Measurements from ENCODE around the gene OR52H1. TPM values are rescaled to one million over a fixed set of nuclear protein-coding genes. Genes with fewer than 3 reads are reported as not detected.

Gene OR52H1
- total and polyA plus RNA-seq, 9 donors, result 0.07 to 3.6 (median 0.66) TPM; not detected in 1

DNA sequence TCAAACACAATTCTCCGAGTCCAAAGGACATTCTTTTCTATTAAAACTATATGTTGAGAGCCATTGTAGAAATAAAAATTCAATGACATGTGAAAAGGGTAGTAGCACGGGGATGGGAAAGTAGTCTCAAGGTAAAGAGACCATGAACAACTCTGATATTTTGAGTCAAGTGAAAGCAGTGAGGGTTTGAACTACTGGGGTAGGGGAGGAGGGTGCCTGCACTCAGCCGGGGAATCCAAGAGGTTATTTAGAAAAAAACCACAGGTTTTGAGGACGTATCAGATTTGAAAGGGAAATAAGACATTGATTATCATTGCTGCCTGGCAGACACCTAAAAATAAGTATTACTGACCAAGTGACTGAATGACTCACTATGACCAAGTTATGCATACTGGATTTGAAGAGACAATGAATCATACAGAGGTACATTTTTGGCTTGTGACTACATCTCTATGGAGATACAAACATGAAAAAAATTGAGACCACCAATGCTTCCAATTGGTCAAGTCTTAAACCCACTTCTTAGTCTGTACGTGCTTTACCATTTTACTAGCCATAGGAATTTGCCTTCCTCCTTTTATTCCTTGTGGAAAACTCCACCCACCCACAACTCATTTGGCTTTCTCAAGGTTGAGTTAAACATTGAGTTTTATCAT lies 2.2 kb upstream of the OR52H1 start:
- no peaks in the 10 kb centered on the region for H3K9me3 ChIP-seq
- H3K27me3 ChIP-seq, result no peaks in the 10 kb centered on the region
- no peak for TF ChIP-seq EP300 (IDR thresholded peaks at IDR 0.05)
- no peak for TF ChIP-seq POLR2A (IDR thresholded peaks at IDR 0.05)
- TF ChIP-seq, protein P1, sequence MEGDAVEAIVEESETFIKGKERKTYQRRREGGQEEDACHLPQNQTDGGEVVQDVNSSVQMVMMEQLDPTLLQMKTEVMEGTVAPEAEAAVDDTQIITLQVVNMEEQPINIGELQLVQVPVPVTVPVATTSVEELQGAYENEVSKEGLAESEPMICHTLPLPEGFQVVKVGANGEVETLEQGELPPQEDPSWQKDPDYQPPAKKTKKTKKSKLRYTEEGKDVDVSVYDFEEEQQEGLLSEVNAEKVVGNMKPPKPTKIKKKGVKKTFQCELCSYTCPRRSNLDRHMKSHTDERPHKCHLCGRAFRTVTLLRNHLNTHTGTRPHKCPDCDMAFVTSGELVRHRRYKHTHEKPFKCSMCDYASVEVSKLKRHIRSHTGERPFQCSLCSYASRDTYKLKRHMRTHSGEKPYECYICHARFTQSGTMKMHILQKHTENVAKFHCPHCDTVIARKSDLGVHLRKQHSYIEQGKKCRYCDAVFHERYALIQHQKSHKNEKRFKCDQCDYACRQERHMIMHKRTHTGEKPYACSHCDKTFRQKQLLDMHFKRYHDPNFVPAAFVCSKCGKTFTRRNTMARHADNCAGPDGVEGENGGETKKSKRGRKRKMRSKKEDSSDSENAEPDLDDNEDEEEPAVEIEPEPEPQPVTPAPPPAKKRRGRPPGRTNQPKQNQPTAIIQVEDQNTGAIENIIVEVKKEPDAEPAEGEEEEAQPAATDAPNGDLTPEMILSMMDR (IDR thresholded peaks at IDR 0.05), result no peak
- DNase-seq, result no peak
- no peak overlapping the region for H3K4me3 ChIP-seq
- intact Hi-C loops (cut with DNase I), result no loop called here
- WGBS, 3 donors, result 70 to 78% (median 77%) methylated on average over 5 of the region's 5 CpGs
- H3K4me1 ChIP-seq (ENCODE audit: insufficient read depth), result no peaks in the 10 kb centered on the region
- H3K36me3 ChIP-seq, result no peaks in the 10 kb centered on the region
- no peak overlapping the region for H3K27ac ChIP-seq

DNA sequence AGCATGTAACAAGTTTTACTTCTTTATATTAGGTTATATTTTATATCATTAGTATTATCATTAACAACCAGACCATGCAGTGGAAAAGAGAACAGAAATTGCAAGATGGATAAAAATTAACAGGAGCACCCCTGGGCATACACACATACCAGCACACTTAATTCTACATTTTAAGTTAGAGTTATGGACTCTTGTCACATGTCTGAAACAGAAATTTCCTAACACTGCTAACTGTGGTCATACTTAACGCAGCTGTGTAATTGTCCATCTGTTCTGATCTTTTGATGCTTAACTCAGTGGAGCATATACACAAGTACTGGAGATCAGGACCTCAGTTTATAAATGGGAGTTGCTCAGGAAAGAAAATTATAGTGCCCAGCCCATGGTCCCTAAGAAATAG lies 358 bp downstream of the OR52H1 start:
- intact Hi-C loops (cut with DNase I), result no loop called here
- no peak for TF ChIP-seq POLR2A (IDR thresholded peaks at IDR 0.05)
- no peak for TF ChIP-seq EP300 (IDR thresholded peaks at IDR 0.05)
- TF ChIP-seq, protein P1 (IDR thresholded peaks at IDR 0.05), result no peak
- no peaks in the 10 kb centered on the region for H3K27me3 ChIP-seq
- no peak overlapping the region for H3K27ac ChIP-seq
- no peak overlapping the region for H3K4me3 ChIP-seq
- H3K4me1 ChIP-seq (ENCODE audit: insufficient read depth), result no peaks in the 10 kb centered on the region
- no peaks in the 10 kb centered on the region for H3K36me3 ChIP-seq
- 92 to 100% (median 97%) methylated on average over 1 of the region's 1 CpG for WGBS, 3 donors
- no peaks in the 10 kb centered on the region for H3K9me3 ChIP-seq
- DNase-seq, result no peak

GRCh38 chr11:5546457-5546856 lies 1.9 kb downstream of the OR52H1 start:
- Histone ChIP-seq H3K4me1 (ENCODE audit: insufficient read depth) (no peaks in the 10 kb centered on the region), H3K9me3 (no peaks in the 10 kb centered on the region), H3K4me3 (no peak overlapping the region), H3K36me3 (no peaks in the 10 kb centered on the region), H3K27ac (no peak overlapping the region), H3K27me3 (no peaks in the 10 kb centered on the region)
- WGBS, 3 donors, result 69 to 84% (median 73%) methylated on average over 3 of the region's 3 CpGs
- intact Hi-C loops (cut with DNase I), result no loop called here
- TF ChIP-seq, protein P1 (IDR thresholded peaks at IDR 0.05), result no peak
- TF ChIP-seq POLR2A (IDR thresholded peaks at IDR 0.05), result no peak
- TF ChIP-seq EP300 (IDR thresholded peaks at IDR 0.05), result no peak
- DNase-seq, result no peak

DNA sequence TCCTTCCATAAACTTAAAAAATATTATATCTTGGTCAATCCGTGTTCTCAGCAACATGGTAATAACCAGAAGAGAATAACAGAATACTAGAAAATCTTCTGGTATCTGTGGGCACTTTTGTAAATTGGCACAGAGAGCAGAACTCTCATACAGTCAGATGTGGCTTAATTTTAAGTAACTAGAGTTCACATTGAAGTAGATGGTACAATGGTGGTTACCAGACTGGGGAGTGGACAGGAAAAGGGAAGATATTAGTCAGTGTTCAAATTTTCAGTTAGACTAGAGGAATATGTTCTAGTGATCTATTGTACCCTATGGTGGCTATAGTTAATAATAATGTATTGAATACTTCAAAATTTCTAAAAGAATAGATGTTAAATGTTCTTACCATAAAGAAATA lies 6.9 kb downstream of the OR52H1 start:
- 23 to 38% (median 31%) methylated on average over 1 of the region's 1 CpG for WGBS, 3 donors
- Histone ChIP-seq H3K4me1 (ENCODE audit: insufficient read depth) (no peaks in the 10 kb centered on the region), H3K4me3 (no peak overlapping the region), H3K27ac (no peak overlapping the region), H3K27me3 (no peaks in the 10 kb centered on the region), H3K36me3 (no peaks in the 10 kb centered on the region), H3K9me3 (no peaks in the 10 kb centered on the region)
- no peak for TF ChIP-seq EP300 (IDR thresholded peaks at IDR 0.05)
- DNase-seq, result no peak
- intact Hi-C loops (cut with DNase I), result no loop called here

- DNase-seq, result no peak
- Histone ChIP-seq H3K36me3 (no peaks in the 10 kb centered on the region), H3K27me3 (no peaks in the 10 kb centered on the region), H3K4me3 (no peak overlapping the region), H3K4me1 (ENCODE audit: insufficient read depth) (peaks cover under 1% of the 10 kb centered on the region), H3K9me3 (no peaks in the 10 kb centered on the region), H3K27ac (no peak overlapping the region)
- TF ChIP-seq, protein P1 (IDR thresholded peaks at IDR 0.05), result no peak
- TF ChIP-seq EP300 (IDR thresholded peaks at IDR 0.05), result no peak
- no peak for TF ChIP-seq POLR2A (IDR thresholded peaks at IDR 0.05)
- intact Hi-C loops (cut with DNase I), result no loop called here
Measured at GRCh38 chr11:5536482-5536881, 11.9 kb downstream of the OR52H1 start.

Data from ovary (tissue), 9 donors.